Brain microvascular endothelial cell (primary cell): ENCODE measurements around the gene GSDMA.

Experiments used
- DNase-seq: peaks from one replicate; pipeline ENCODE4 v3.0.0-alpha.2; 2020
- H3K27ac ChIP-seq: fragments of 250-450 bp; sonication (Bioruptor Pico); 2 replicates; pipeline ENCODE4 v1.5.1; 2020; ENCODE audit warnings: mild to moderate bottlenecking, moderate library complexity
- H3K27me3 ChIP-seq: fragments of 250-450 bp; sonication (Bioruptor Pico); replicated peaks from 2 replicates; pipeline ENCODE4 v1.5.1; 2020; ENCODE audit warnings: mild to moderate bottlenecking
- H3K36me3 ChIP-seq: fragments of 250-450 bp; sonication (Bioruptor Pico); replicated peaks from 2 replicates; pipeline ENCODE4 v1.5.1; 2020; ENCODE audit warnings: mild to moderate bottlenecking
- H3K4me3 ChIP-seq: 2 replicates; pipeline ENCODE4 v1.5.1; 2011; ENCODE audit warnings: low read depth, mild to moderate bottlenecking, control low read depth, low read length, moderate library complexity
- in situ Hi-C: cut with HindIII; loops from 2 replicates; pipeline ENCODE4 v1.10.0; 2017; ENCODE audit warnings: low sequenced_read_pairs, low pct_ligation_motif_present
- TF ChIP-seq, protein P1 (sequence below): IDR thresholded peaks from 2 replicates; pipeline ENCODE4 v1.5.1; 2011; ENCODE audit warnings: low read depth, mild to moderate bottlenecking, moderate library complexity, low read length, control low read depth, inconsistent platforms; ENCODE audit errors: missing control alignments

Gene GSDMA

GRCh38 chr17:39920218-39921210 lies 42.3 kb upstream of the GSDMA start:
- H3K27ac ChIP-seq, result no peak overlapping the region

DNA sequence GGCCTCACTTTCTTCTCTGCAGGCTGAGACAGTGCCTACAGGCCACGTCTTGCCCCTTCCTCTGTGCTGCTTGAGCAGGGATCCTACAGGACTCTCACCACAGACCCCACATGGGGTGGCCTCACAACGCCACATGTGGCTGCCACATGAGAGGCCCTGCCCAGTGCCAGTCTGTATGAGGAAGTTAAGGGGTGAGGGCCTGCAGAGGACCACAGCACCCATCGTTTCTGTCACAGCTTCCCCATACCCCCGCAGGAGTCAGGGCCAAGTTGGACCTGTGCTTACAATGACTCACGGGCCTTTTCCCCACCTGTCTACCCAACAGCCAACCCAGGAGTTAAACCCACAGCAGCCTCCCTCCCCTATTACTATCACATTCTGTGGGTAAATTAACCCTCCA lies 41.5 kb upstream of the GSDMA start:
- Histone ChIP-seq H3K4me3 (no peak overlapping the region), H3K27me3 (no peaks in the 10 kb centered on the region), H3K36me3 (peaks cover 34% of the 10 kb centered on the region), H3K27ac (no peak overlapping the region)
- no peak for DNase-seq
- TF ChIP-seq, protein P1, sequence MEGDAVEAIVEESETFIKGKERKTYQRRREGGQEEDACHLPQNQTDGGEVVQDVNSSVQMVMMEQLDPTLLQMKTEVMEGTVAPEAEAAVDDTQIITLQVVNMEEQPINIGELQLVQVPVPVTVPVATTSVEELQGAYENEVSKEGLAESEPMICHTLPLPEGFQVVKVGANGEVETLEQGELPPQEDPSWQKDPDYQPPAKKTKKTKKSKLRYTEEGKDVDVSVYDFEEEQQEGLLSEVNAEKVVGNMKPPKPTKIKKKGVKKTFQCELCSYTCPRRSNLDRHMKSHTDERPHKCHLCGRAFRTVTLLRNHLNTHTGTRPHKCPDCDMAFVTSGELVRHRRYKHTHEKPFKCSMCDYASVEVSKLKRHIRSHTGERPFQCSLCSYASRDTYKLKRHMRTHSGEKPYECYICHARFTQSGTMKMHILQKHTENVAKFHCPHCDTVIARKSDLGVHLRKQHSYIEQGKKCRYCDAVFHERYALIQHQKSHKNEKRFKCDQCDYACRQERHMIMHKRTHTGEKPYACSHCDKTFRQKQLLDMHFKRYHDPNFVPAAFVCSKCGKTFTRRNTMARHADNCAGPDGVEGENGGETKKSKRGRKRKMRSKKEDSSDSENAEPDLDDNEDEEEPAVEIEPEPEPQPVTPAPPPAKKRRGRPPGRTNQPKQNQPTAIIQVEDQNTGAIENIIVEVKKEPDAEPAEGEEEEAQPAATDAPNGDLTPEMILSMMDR, result no peak
- in situ Hi-C loops, result no loop called here

More at GRCh38 chr17:39920218-39921210, 42.3 kb upstream of the GSDMA start:
- no peak overlapping the region for H3K4me3 ChIP-seq
- TF ChIP-seq, protein P1, result no peak
- peaks cover 34% of the 10 kb centered on the region for H3K36me3 ChIP-seq
- DNase-seq, result no peak
- in situ Hi-C loops, result no loop called here
- H3K27me3 ChIP-seq, result no peaks in the 10 kb centered on the region

DNA sequence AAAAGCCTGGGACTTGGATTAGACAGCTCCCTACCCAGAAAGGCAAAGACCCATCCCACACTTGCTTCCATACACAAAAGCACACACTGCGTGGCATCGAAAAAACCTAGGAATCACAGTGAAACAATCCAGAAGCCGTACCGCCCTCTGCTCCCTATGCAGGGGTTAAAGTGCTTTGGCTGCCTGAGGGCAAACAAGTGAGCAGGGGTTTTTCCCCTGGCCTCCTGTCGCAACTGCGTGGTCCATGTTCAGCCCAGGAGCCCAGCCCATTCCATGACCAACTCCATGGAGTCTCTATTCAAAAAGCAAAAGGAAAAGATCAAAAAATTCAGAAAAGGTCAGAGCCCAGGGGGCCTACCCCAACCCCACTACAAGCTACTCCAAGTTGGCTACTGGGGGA lies 40.8 kb upstream of the GSDMA start:
- DNase-seq, result no peak
- H3K4me3 ChIP-seq, result no peak overlapping the region
- TF ChIP-seq, protein P1, result no peak
- no peaks in the 10 kb centered on the region for H3K27me3 ChIP-seq
- in situ Hi-C loops, result no loop called here
- no peak overlapping the region for H3K27ac ChIP-seq
- peaks cover 34% of the 10 kb centered on the region for H3K36me3 ChIP-seq

GRCh38 chr17:39923230-39923629 lies 39.6 kb upstream of the GSDMA start:
- TF ChIP-seq, protein P1, result no peak
- Histone ChIP-seq H3K27ac (no peak overlapping the region), H3K36me3 (peaks cover 34% of the 10 kb centered on the region), H3K27me3 (no peaks in the 10 kb centered on the region), H3K4me3 (no peak overlapping the region)
- no peak for DNase-seq
- in situ Hi-C loops, result no loop called here

DNA sequence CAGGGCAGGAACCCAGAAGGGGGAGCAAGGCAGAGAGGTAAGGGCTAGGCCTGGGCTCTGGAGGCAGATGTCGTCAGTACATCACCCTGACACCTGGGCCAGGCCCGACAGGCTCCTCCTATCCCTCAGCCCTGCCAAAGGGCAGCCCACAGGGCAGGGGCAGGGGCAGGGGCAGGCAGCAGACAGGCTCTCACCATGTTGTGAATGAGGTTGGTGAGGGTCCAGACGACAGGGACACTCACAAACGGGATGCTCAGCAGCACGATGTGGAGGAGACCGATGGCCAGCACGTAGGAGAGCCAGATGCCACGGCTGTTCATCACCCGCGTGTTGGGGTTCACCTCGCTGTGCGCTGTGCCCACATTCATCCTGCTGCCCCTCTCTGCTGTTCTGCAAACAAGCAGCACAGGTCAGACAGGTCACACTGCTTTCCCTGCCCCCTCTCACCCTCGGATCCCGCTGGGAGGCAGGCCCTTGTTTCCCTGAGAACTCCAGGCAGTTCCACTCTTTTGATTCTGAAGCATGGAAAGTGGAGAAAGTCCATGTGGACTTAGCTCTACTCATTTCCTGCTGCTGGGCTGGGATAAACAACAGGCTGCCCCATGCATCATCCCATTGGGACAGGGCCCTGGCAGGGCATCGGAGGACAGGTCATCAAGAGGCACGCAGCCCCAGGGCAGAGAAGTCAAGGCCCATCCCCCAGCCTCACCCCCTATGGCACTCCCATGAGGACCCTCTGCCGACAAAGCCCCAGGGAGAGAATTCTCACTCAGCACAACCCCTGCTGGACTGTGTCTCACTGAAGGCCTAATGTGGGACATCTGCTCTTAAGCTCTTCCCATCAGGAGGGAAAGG lies 38.7 kb upstream of the GSDMA start:
- TF ChIP-seq, protein P1, result peak; percentile 71
- H3K4me3 ChIP-seq, result no peak overlapping the region
- in situ Hi-C loops, result no loop called here
- DNase-seq, result peak; percentile 13
- no peaks in the 10 kb centered on the region for H3K27me3 ChIP-seq
- H3K36me3 ChIP-seq, result peaks cover 30% of the 10 kb centered on the region
- no peak overlapping the region for H3K27ac ChIP-seq
